Activated CD8-positive, alpha-beta T cell treated with anti-CD3 and anti-CD28 coated beads for 36 hours (primary cell): ENCODE measurements around the gene PLEKHA6. TPM values are rescaled to one million over a fixed set of nuclear protein-coding genes. Genes with fewer than 3 reads are reported as not detected.

Experiments used
- ATAC-seq: fragments of 200-7000 bp; cut with Tn5 transposase; one replicate; pipeline ENCODE4 v1.10.0; 2021; ENCODE audit warnings: mild to moderate bottlenecking, moderate library complexity
- CTCF ChIA-PET: fragments of 350-600 bp; sonication (Branson Sonifier 250); formaldehyde crosslinking; loops from one replicate; lab custom pipeline; 2021; ENCODE audit warnings: antibody characterized with exemption; lab: Charles Lee
- POLR2A ChIA-PET: fragments of 350-600 bp; sonication (Branson Sonifier 250); formaldehyde crosslinking; loops from one replicate; lab custom pipeline; 2021; ENCODE audit warnings: antibody characterized with exemption; lab: Charles Lee
- DNase-seq: peaks from one replicate; pipeline ENCODE4 v3.0.0-alpha.2; 2020
- H3K27ac Mint-ChIP-seq: one replicate; pipeline ENCODE4 v1.8.0; 2021; ENCODE audit warnings: mild to moderate bottlenecking, mixed read lengths
- H3K27me3 Mint-ChIP-seq: one replicate; pipeline ENCODE4 v1.8.0; 2021; ENCODE audit warnings: mixed read lengths
- H3K36me3 Mint-ChIP-seq: one replicate; pipeline ENCODE4 v1.8.0; 2021; ENCODE audit warnings: low read depth, mixed read lengths
- H3K4me1 Mint-ChIP-seq: one replicate; pipeline ENCODE4 v1.8.0; 2021; ENCODE audit warnings: low read depth, mixed read lengths
- H3K4me3 Mint-ChIP-seq: one replicate; pipeline ENCODE4 v1.8.0; 2021; ENCODE audit warnings: mild to moderate bottlenecking, moderate library complexity, mixed read lengths
- H3K9me3 Mint-ChIP-seq: one replicate; pipeline ENCODE4 v1.8.0; 2021; ENCODE audit warnings: mixed read lengths
- intact Hi-C: fragments of 100-400 bp; cut with micrococcal nuclease; formaldehyde crosslinking; loops from one replicate; pipeline ENCODE4 v1.10.0; 2022
- total RNA-seq, 2 experiments: library from RNA; stranded (reverse); gene quantifications; one replicate each; pipeline ENCODE4 v1.2.3, GENCODE V29; 2021
- TF ChIP-seq, protein P1 (sequence below): fragments of 200-600 bp; IDR thresholded peaks from one replicate; pipeline ENCODE4 v1.8.0; 2022; ENCODE audit warnings: antibody characterized with exemption, mild to moderate bottlenecking

Gene PLEKHA6
- 1 to 10 TPM; 3.0 to 3.7 TPM for total RNA-seq

DNA sequence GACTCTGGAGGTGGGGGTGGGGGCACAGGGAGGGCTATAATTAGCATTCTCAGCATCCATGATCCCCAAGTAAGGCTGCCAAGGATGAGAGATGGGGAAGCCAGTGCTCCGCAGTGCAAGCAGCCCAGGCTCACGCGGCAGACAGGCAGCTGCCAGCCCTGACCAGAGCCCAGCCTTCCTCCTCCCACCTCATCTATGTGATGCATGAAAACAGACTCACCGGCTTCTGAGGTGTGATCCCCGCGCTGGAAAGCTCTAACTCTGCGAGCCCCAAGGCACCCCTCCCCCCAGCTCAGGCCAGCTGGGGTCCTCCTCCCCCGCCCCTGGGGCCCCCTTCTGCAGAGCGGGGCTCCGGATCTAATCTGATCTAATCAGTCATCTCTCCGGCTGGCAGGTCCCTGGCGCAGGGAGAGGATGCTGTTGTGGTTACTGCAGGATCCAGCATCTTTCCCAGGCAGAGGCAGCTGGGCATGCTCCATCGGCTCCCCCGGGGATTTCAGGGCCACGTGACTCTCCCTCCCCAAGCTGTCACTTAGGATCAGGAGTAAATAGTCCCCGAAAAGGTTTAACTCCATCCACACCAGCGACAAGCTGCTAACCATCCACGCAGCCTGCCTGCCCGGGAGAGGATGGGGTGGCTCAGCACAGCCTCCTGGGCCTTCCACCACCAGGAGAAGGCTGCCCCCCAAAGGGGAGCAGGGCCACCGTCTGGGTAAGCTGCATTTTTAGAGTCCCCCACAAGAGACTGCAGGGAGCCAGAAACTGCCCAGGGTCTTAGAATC, at the start of gene PLEKHA6:
Gene PLEKHA6, minus strand, starts transcription at position 456 of the 782 bp plus-strand sequence. CDS start 86,202 bp downstream, outside the sequence.
- Mint-ChIP-seq H3K27ac (no peak within 1 kb of the TSS), H3K27me3 (peaks cover 7% of the 10 kb centered on the region), H3K36me3 (no peaks in the 10 kb centered on the region), H3K4me1 (peaks cover 31% of the 10 kb centered on the region), H3K9me3 (no peaks in the 10 kb centered on the region), H3K4me3 (no peak within 1 kb of the TSS)
- ATAC-seq (peak; percentile 36), DNase-seq (peak; percentile 69)
- ChIA-PET CTCF (interaction anchor here (0.7 to 9.4 kb wide), 13 partner anchors 9 to 195 kb away, joined by 3 to 142 read pairs (median 6); partner anchors contain the start of genes GOLT1A and REN), POLR2A (no interaction called here)
- TF ChIP-seq, protein P1, sequence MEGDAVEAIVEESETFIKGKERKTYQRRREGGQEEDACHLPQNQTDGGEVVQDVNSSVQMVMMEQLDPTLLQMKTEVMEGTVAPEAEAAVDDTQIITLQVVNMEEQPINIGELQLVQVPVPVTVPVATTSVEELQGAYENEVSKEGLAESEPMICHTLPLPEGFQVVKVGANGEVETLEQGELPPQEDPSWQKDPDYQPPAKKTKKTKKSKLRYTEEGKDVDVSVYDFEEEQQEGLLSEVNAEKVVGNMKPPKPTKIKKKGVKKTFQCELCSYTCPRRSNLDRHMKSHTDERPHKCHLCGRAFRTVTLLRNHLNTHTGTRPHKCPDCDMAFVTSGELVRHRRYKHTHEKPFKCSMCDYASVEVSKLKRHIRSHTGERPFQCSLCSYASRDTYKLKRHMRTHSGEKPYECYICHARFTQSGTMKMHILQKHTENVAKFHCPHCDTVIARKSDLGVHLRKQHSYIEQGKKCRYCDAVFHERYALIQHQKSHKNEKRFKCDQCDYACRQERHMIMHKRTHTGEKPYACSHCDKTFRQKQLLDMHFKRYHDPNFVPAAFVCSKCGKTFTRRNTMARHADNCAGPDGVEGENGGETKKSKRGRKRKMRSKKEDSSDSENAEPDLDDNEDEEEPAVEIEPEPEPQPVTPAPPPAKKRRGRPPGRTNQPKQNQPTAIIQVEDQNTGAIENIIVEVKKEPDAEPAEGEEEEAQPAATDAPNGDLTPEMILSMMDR = peak; percentile 38
- intact Hi-C loops = loop anchor here (5.0 kb wide), 1 partner anchor 107 kb away; no protein-coding TSS in a partner anchor

GRCh38 chr1:204409123-204409522, 49.4 kb upstream of the PLEKHA6 start:
- no peaks in the 10 kb centered on the region for H3K27me3 Mint-ChIP-seq
- peak overlapping the region; percentile 100 for H3K27ac Mint-ChIP-seq
- ATAC-seq (no peak), DNase-seq (no peak)
- H3K36me3 Mint-ChIP-seq = peaks cover 65% of the 10 kb centered on the region
- intact Hi-C loops = no loop called here
- peak overlapping the region; percentile 99 for H3K4me3 Mint-ChIP-seq
- POLR2A ChIA-PET = interaction anchor here (1.0 to 4.7 kb wide), 4 partner anchors 9 to 108 kb away, joined by 3 to 27 read pairs (median 11); partner anchors contain the start of gene MDM4
- peaks cover 29% of the 10 kb centered on the region for H3K4me1 Mint-ChIP-seq
- TF ChIP-seq, protein P1 = no peak
- CTCF ChIA-PET = interaction anchor here (4.9 kb wide), 1 partner anchor 11 kb away, joined by 99 read pairs; no protein-coding TSS in a partner anchor
- no peaks in the 10 kb centered on the region for H3K9me3 Mint-ChIP-seq

DNA sequence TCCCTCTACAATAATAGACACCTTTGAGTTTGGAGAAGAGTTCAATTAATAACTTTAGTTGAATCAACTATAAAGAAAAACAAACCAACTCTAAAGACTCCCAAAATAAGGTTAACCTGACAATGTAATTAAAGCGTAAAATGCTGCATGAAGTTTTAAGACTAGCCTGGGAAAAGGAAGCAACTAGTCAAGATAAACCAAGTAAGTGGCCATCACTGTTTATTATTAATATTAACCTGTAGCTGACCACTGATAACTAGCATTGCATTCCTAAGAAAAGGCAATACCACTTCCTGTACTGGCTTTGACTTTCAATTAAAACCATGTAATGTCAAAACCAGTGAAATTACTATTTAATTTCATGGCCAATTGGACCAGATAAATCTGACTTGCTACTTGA, 48.9 kb upstream of the PLEKHA6 start:
- H3K4me1 Mint-ChIP-seq = peaks cover 33% of the 10 kb centered on the region
- no peaks in the 10 kb centered on the region for H3K9me3 Mint-ChIP-seq
- TF ChIP-seq, protein P1 = no peak
- DNase-seq = no peak
- H3K27me3 Mint-ChIP-seq = no peaks in the 10 kb centered on the region
- ChIA-PET POLR2A (interaction anchor here (0.7 to 4.7 kb wide), 6 partner anchors 9 to 108 kb away, joined by 3 to 27 read pairs (median 4); partner anchors contain the start of genes MDM4 and PIK3C2B), CTCF (interaction anchor here (1.7 to 4.9 kb wide), 4 partner anchors 10 to 246 kb away, joined by 5 to 99 read pairs (median 9); no protein-coding TSS in a partner anchor)
- ATAC-seq = no peak
- H3K27ac Mint-ChIP-seq = peak overlapping the region; percentile 100
- H3K4me3 Mint-ChIP-seq = peak overlapping the region; percentile 99
- H3K36me3 Mint-ChIP-seq = peaks cover 70% of the 10 kb centered on the region
- intact Hi-C loops = no loop called here

GRCh38 chr1:204408074-204408507, 48.4 kb upstream of the PLEKHA6 start:
- TF ChIP-seq, protein P1 = no peak
- DNase-seq (peak; percentile 42), ATAC-seq (no peak)
- intact Hi-C loops = no loop called here
- ChIA-PET CTCF (interaction anchor here (1.1 to 4.9 kb wide), 5 partner anchors 9 to 245 kb away, joined by 3 to 99 read pairs (median 6); no protein-coding TSS in a partner anchor), POLR2A (interaction anchor here (0.6 to 4.7 kb wide), 10 partner anchors 8 to 552 kb away, joined by 3 to 27 read pairs (median 4); partner anchors contain the start of genes MDM4 and PIK3C2B)
- H3K36me3 Mint-ChIP-seq = peaks cover 71% of the 10 kb centered on the region
- no peaks in the 10 kb centered on the region for H3K27me3 Mint-ChIP-seq
- H3K9me3 Mint-ChIP-seq = no peaks in the 10 kb centered on the region
- H3K4me1 Mint-ChIP-seq = peaks cover 30% of the 10 kb centered on the region
- peak overlapping the region; percentile 100 for H3K27ac Mint-ChIP-seq
- peak overlapping the region; percentile 99 for H3K4me3 Mint-ChIP-seq
